H9 (cell line): ENCODE results near the gene NEURL1B. TPM values are rescaled to one million over a fixed set of nuclear protein-coding genes. Genes with fewer than 3 reads are reported as not detected.

ENCODE experiments used
- DNase-seq: peaks from one replicate; pipeline ENCODE4 v3.0.0-alpha.2; 2017
- H2AFZ ChIP-seq: one replicate; pipeline ENCODE4 v1.6.1; 2013; ENCODE audit warnings: mild to moderate bottlenecking, low read length, control low read depth, moderate library complexity
- H2AK5ac ChIP-seq: 2 replicates; pipeline ENCODE4 v1.6.1; 2013; ENCODE audit warnings: low read length, control low read depth, mixed read lengths; ENCODE audit not compliant: insufficient read length
- H2BK120ac ChIP-seq: one replicate; pipeline ENCODE4 v1.6.1; 2013; ENCODE audit warnings: low read depth, mild to moderate bottlenecking, low read length, control low read depth, inconsistent platforms; ENCODE audit not compliant: poor library complexity, severe bottlenecking
- H2BK12ac ChIP-seq: 2 replicates; pipeline ENCODE4 v1.6.1; 2013; ENCODE audit warnings: low read length, control low read depth, mixed read lengths, low read depth; ENCODE audit not compliant: insufficient read length
- H2BK15ac ChIP-seq: 2 replicates; pipeline ENCODE4 v1.6.1; 2013; ENCODE audit warnings: low read depth, low read length, control low read depth
- H2BK20ac ChIP-seq: one replicate; pipeline ENCODE4 v1.6.1; 2013; ENCODE audit warnings: low read depth, mild to moderate bottlenecking, low read length, control low read depth, inconsistent platforms; ENCODE audit not compliant: poor library complexity, severe bottlenecking
- H2BK5ac ChIP-seq: 2 replicates; pipeline ENCODE4 v1.6.1; 2013; ENCODE audit warnings: low read length, control low read depth, mixed read lengths; ENCODE audit not compliant: insufficient read length
- H3K14ac ChIP-seq: 2 replicates; pipeline ENCODE4 v1.6.1; 2013; ENCODE audit warnings: low read length, control low read depth; ENCODE audit not compliant: insufficient read depth
- H3K18ac ChIP-seq: 2 replicates; pipeline ENCODE4 v1.6.1; 2013; ENCODE audit warnings: low read depth, mild to moderate bottlenecking, mixed read lengths, low read length, control low read depth; ENCODE audit not compliant: insufficient read length
- H3K23ac ChIP-seq: 2 replicates; pipeline ENCODE4 v1.6.1; 2013; ENCODE audit warnings: low read length, control low read depth, mixed read lengths, low read depth; ENCODE audit not compliant: insufficient read length
- H3K23me2 ChIP-seq: 2 replicates; pipeline ENCODE4 v1.6.1; 2013; ENCODE audit warnings: low read depth, mild to moderate bottlenecking, mixed read lengths, low read length, control low read depth; ENCODE audit not compliant: insufficient read length, poor library complexity, severe bottlenecking
- H3K27ac ChIP-seq: 2 replicates; pipeline ENCODE4 v1.5.1; 2013; ENCODE audit warnings: low read length, control low read depth, mixed read lengths, low read depth; ENCODE audit not compliant: insufficient read length
- H3K27me3 ChIP-seq: 2 replicates; pipeline ENCODE4 v1.6.1; 2013; ENCODE audit warnings: low read length, control low read depth, inconsistent platforms; ENCODE audit not compliant: insufficient read depth
- H3K4ac ChIP-seq: 2 replicates; pipeline ENCODE4 v1.6.1; 2013; ENCODE audit warnings: low read depth, mild to moderate bottlenecking, control low read depth, inconsistent platforms, low read length, moderate library complexity
- H3K4me1 ChIP-seq: 2 replicates; pipeline ENCODE4 v1.6.1; 2013; ENCODE audit warnings: low read length, control low read depth, inconsistent platforms; ENCODE audit not compliant: insufficient read depth
- H3K4me2 ChIP-seq: 2 replicates; pipeline ENCODE4 v1.6.1; 2013; ENCODE audit warnings: low read length, control low read depth, mixed read lengths; ENCODE audit not compliant: insufficient read length, insufficient read depth
- H3K56ac ChIP-seq: 2 replicates; pipeline ENCODE4 v1.6.1; 2013; ENCODE audit warnings: low read depth, mild to moderate bottlenecking, mixed read lengths, low read length, control low read depth; ENCODE audit not compliant: insufficient read length
- H3K79me1 ChIP-seq: 2 replicates; pipeline ENCODE4 v1.6.1; 2013; ENCODE audit warnings: low read depth, mild to moderate bottlenecking, moderate library complexity, low read length, control low read depth, inconsistent platforms; ENCODE audit not compliant: insufficient read depth, poor library complexity, severe bottlenecking
- H3K79me2 ChIP-seq: 2 replicates; pipeline ENCODE4 v1.6.1; 2013; ENCODE audit warnings: low read length, control low read depth, inconsistent platforms; ENCODE audit not compliant: insufficient read depth
- H3K9ac ChIP-seq: 2 replicates; pipeline ENCODE4 v1.6.1; 2013; ENCODE audit warnings: low read length, control low read depth, mixed read lengths; ENCODE audit not compliant: insufficient read length; ENCODE audit errors: extremely low read depth
- H3K9me3 ChIP-seq: one replicate; pipeline ENCODE4 v1.6.1; 2013; ENCODE audit warnings: low read depth, low read length, inconsistent platforms; ENCODE audit not compliant: control insufficient read depth
- H3T11ph ChIP-seq: one replicate; pipeline ENCODE4 v1.6.1; 2013; ENCODE audit warnings: mild to moderate bottlenecking, low read length, control low read depth, inconsistent platforms
- H4K20me1 ChIP-seq: one replicate; pipeline ENCODE4 v1.6.1; 2013; ENCODE audit not compliant: control insufficient read depth, insufficient read length, insufficient read depth
- H4K5ac ChIP-seq: 2 replicates; pipeline ENCODE4 v1.6.1; 2013; ENCODE audit warnings: low read depth, mild to moderate bottlenecking, mixed read lengths, low read length, control low read depth; ENCODE audit not compliant: insufficient read length
- H4K8ac ChIP-seq: replicated peaks from 2 replicates; pipeline ENCODE4 v1.6.1; 2013; ENCODE audit warnings: low read length, control low read depth, mixed read lengths, low read depth; ENCODE audit not compliant: insufficient read length
- H4K91ac ChIP-seq: 2 replicates; pipeline ENCODE4 v1.6.1; 2013; ENCODE audit warnings: low read depth, mild to moderate bottlenecking, moderate library complexity, mixed read lengths, low read length, control low read depth; ENCODE audit not compliant: insufficient read length
- H3K27ac Mint-ChIP-seq, 3 experiments: 2 replicates in 2 of 3; 3 replicates in 1 of 3; pipeline ENCODE4 v1.8.0; 2020 to 2021; ENCODE audit warnings: mixed read lengths in 3 of 3, mild to moderate bottlenecking in 1 of 3, moderate library complexity in 1 of 3
- H3K27me3 Mint-ChIP-seq: 2 replicates; pipeline ENCODE4 v1.8.0; 2021; ENCODE audit warnings: low read depth, mild to moderate bottlenecking, moderate library complexity, mixed read lengths
- H3K36me3 Mint-ChIP-seq, 3 experiments: 2 replicates in 2 of 3; 3 replicates in 1 of 3; pipeline ENCODE4 v1.8.0; 2020 to 2021; ENCODE audit warnings: low read depth in 3 of 3, mixed read lengths in 3 of 3; ENCODE audit not compliant: insufficient read depth in 1 of 3
- H3K4me1 Mint-ChIP-seq, 2 experiments: 2 replicates each; pipeline ENCODE4 v1.8.0; 2020; ENCODE audit warnings: mixed read lengths in 2 of 2
- H3K4me3 Mint-ChIP-seq, 2 experiments: 2 replicates in 1 of 2; 3 replicates in 1 of 2; pipeline ENCODE4 v1.8.0; 2020 to 2021; ENCODE audit warnings: mild to moderate bottlenecking in 2 of 2, mixed read lengths in 2 of 2, moderate library complexity in 1 of 2
- H3K9me3 Mint-ChIP-seq, 2 experiments: 2 replicates in 1 of 2; 3 replicates in 1 of 2; pipeline ENCODE4 v1.8.0; 2020; ENCODE audit warnings: mild to moderate bottlenecking in 2 of 2, mixed read lengths in 2 of 2, moderate library complexity in 1 of 2
- CTCF ChIP-seq: fragments of 200-600 bp; sonication (generic); conservative IDR thresholded peaks from 3 replicates; pipeline ENCODE4 v1.8.0; 2021; ENCODE audit warnings: antibody characterized with exemption, mild to moderate bottlenecking
- WGBS: extraction: QIAGEN DNeasy Blood & Tissue Kit; methylation state at CpG from one replicate; pipeline ENCODE4 v1.1.7; 2013; ENCODE audit warnings: missing lambda C conversion rate, low lambda C conversion rate, mixed read lengths; ENCODE audit not compliant: insufficient read length; ENCODE audit errors: extremely low coverage; 5-methylcytosine and 5-hydroxymethylcytosine counted together
- total RNA-seq: library from RNA; stranded (reverse); gene quantifications from 2 replicates; pipeline ENCODE4 v1.2.1, GENCODE V29; 2021

Gene NEURL1B
- total RNA-seq, 1 experiment from 2014 or later, result 3.6 TPM

- Histone ChIP-seq H3K56ac (no peak overlapping the region), H3K18ac (no peak overlapping the region), H3K9ac (no peak overlapping the region), H3K4me2 (peak overlapping the region; percentile 44), H3K23me2 (peaks cover 5% of the 10 kb centered on the region), H3K4ac (no peak overlapping the region), H2BK20ac (no peak overlapping the region), H2BK15ac (no peak overlapping the region), H3K27me3 (no peaks in the 10 kb centered on the region; the same call in 1 of the 2 replicates), H4K5ac (no peak overlapping the region), H2BK12ac (no peak overlapping the region), H2AFZ (no peak overlapping the region), H2BK5ac (no peak overlapping the region), H2AK5ac (no peak overlapping the region), H4K20me1 (no peaks in the 10 kb centered on the region), H3K27ac (no peak overlapping the region), H3K14ac (no peak overlapping the region), H3T11ph (no peak overlapping the region), H4K8ac (no peak overlapping the region), H4K91ac (no peak overlapping the region), H2BK120ac (no peak overlapping the region), H3K23ac (no peak overlapping the region), H3K9me3 (no peaks in the 10 kb centered on the region), H3K4me1 (peaks cover 5% of the 10 kb centered on the region; the same call in 1 of the 2 replicates), H3K79me1 (no peaks in the 10 kb centered on the region), H3K79me2 (no peaks in the 10 kb centered on the region)
- no peak for DNase-seq
- no peak overlapping the region for H3K27ac Mint-ChIP-seq
- peak overlapping the region; percentile 17 to 57; a peak in 3 of 5 replicates for H3K4me3 Mint-ChIP-seq
- no peak for TF ChIP-seq CTCF
- H3K4me1 Mint-ChIP-seq, result peaks cover 32 to 43% of the 10 kb centered on the region in 2 experiments
- no CpG with 5 or more reads among the region's 5 CpGs for WGBS
- H3K27me3 Mint-ChIP-seq, result peaks cover 61% of the 10 kb centered on the region
- no peaks in the 10 kb centered on the region for H3K9me3 Mint-ChIP-seq
- H3K36me3 Mint-ChIP-seq, result no peaks in the 10 kb centered on the region
Measured at GRCh38 chr5:172701291-172701656, 60.2 kb downstream of the NEURL1B start.
